ENCODE data around the gene GREB1.

GREB1 gene

GRCh38 chr2:11533278-11534070 lies at the start of gene GREB1:
GREB1 (plus strand) TSS chr2:11534045; CDS start chr2:11556615, 22,570 bp downstream.
- DNase-seq = no peak

- DNase-seq = no peak
These were observed 45.0 kb upstream of the GREB1 start for GRCh38 chr2:11488809-11489208.

GRCh38 chr2:11490194-11490593 lies 43.7 kb upstream of the GREB1 start:
- no peak for DNase-seq

GRCh38 chr2:11491348-11491933 lies 42.4 kb upstream of the GREB1 start:
- no peak for DNase-seq

GRCh38 chr2:11492244-11492643 lies 41.6 kb upstream of the GREB1 start:
- no peak for DNase-seq

- DNase-seq = no peak
These were observed 41.1 kb upstream of the GREB1 start for GRCh38 chr2:11492720-11493119.

GRCh38 chr2:11493282-11493681 lies 40.6 kb upstream of the GREB1 start:
- no peak for DNase-seq

- DNase-seq = no peak
These were observed 39.5 kb upstream of the GREB1 start for GRCh38 chr2:11494310-11494709.

GRCh38 chr2:11495844-11496681 lies 37.8 kb upstream of the GREB1 start:
- no peak for DNase-seq

GRCh38 chr2:11498543-11499034 lies 35.3 kb upstream of the GREB1 start:
- DNase-seq = no peak

GRCh38 chr2:11499081-11499743 lies 34.6 kb upstream of the GREB1 start:
- no peak for DNase-seq

GRCh38 chr2:11500702-11501303 lies 33.0 kb upstream of the GREB1 start:
- DNase-seq = no peak

GRCh38 chr2:11502740-11503292 lies 31.0 kb upstream of the GREB1 start:
- DNase-seq = no peak

GRCh38 chr2:11503354-11503927 lies 30.4 kb upstream of the GREB1 start:
- DNase-seq = no peak

- DNase-seq = no peak
These were observed 27.9 kb upstream of the GREB1 start for GRCh38 chr2:11505652-11506610.

GRCh38 chr2:11506611-11506969 lies 27.3 kb upstream of the GREB1 start:
- DNase-seq = no peak

- no peak for DNase-seq
These were observed 26.3 kb upstream of the GREB1 start for GRCh38 chr2:11507517-11507916.

- DNase-seq = no peak
These were observed 25.6 kb upstream of the GREB1 start for GRCh38 chr2:11508279-11508678.

- DNase-seq = no peak
These were observed 24.0 kb upstream of the GREB1 start for GRCh38 chr2:11509657-11510360.

- no peak for DNase-seq
These were observed 21.4 kb upstream of the GREB1 start for GRCh38 chr2:11512431-11512830.
